HG02759 (cell line): Measurements from ENCODE around the gene BMP8B.

Experiments
- ATAC-seq: cut with Tn5 transposase; IDR thresholded peaks from one replicate; pipeline ENCODE4 v1.9.1; 2021; ENCODE audit warnings: mild to moderate bottlenecking, moderate library complexity; ENCODE audit not compliant: unreplicated experiment

BMP8B gene

GRCh38 chr1:39761016-39761415 lies 27.6 kb downstream of the BMP8B start:
- no peak for ATAC-seq

GRCh38 chr1:39760074-39761008 lies 28.3 kb downstream of the BMP8B start:
- ATAC-seq = no peak

- ATAC-seq = no peak
Observed at GRCh38 chr1:39759436-39759726, 29.3 kb downstream of the BMP8B start.

GRCh38 chr1:39758556-39759435 lies 29.9 kb downstream of the BMP8B start:
- ATAC-seq = no peak

- ATAC-seq = no peak
Observed at GRCh38 chr1:39757501-39757900, 31.2 kb downstream of the BMP8B start.

GRCh38 chr1:39755965-39756659 lies 32.6 kb downstream of the BMP8B start:
- no peak for ATAC-seq

- no peak for ATAC-seq
Observed at GRCh38 chr1:39754906-39755504, 33.7 kb downstream of the BMP8B start.

GRCh38 chr1:39754026-39754570 lies 34.6 kb downstream of the BMP8B start:
- no peak for ATAC-seq

GRCh38 chr1:39753132-39754025 lies 35.3 kb downstream of the BMP8B start:
- no peak for ATAC-seq

- ATAC-seq = no peak
Observed at GRCh38 chr1:39752703-39753102, 36.0 kb downstream of the BMP8B start.

- ATAC-seq = no peak
Observed at GRCh38 chr1:39751595-39751994, 37.1 kb downstream of the BMP8B start.

- no peak for ATAC-seq
Observed at GRCh38 chr1:39745016-39745670, 43.5 kb downstream of the BMP8B start.

GRCh38 chr1:39738622-39739366 lies 49.9 kb downstream of the BMP8B start, which contains the start of gene PPIE:
TSS of gene PPIE (plus strand) at chr1:39738882. CDS start at chr1:39738901, 19 bp downstream.
- peak; percentile 92 for ATAC-seq

GRCh38 chr1:39737546-39738169 lies 51.0 kb downstream of the BMP8B start:
- ATAC-seq = no peak

- no peak for ATAC-seq
Observed at GRCh38 chr1:39735731-39736130, 52.9 kb downstream of the BMP8B start.

GRCh38 chr1:39733161-39733560 lies 55.5 kb downstream of the BMP8B start:
- no peak for ATAC-seq

GRCh38 chr1:39732730-39733129 lies 55.9 kb downstream of the BMP8B start:
- no peak for ATAC-seq

GRCh38 chr1:39729842-39730241 lies 58.8 kb downstream of the BMP8B start:
- ATAC-seq = no peak
